ENCODE results near the gene MLIP. TPM values are rescaled to one million over a fixed set of nuclear protein-coding genes. Genes with fewer than 3 reads are reported as not detected.

The MLIP gene
- total RNA-seq, 4 donors from 2014 or later, result 8.8 to 32.1 (median 15.3) TPM; not detected in 1

GRCh38 chr6:54083287-54083686 lies 28.0 kb upstream of the MLIP start:
- no peak for TF ChIP-seq CTCF (IDR thresholded peaks at IDR 0.05)
- TF ChIP-seq POLR2A (IDR thresholded peaks at IDR 0.05), result no peak
- Histone ChIP-seq H3K27ac (peak overlapping the region in 1 of 4 donors; percentile 27), H3K36me3 (no peaks in the 10 kb centered on the region), H3K27me3 (no peaks in the 10 kb centered on the region), H3K4me1 (peaks cover 0 to 12% (median 0%) of the 10 kb centered on the region in 4 donors), H3K9me3 (no peaks in the 10 kb centered on the region), H3K4me3 (no peak overlapping the region)
- no peak for DNase-seq

GRCh38 chr6:54084231-54084630 lies 27.0 kb upstream of the MLIP start:
- H3K4me3 ChIP-seq, result no peak overlapping the region
- no peak for TF ChIP-seq CTCF (IDR thresholded peaks at IDR 0.05)
- TF ChIP-seq POLR2A (IDR thresholded peaks at IDR 0.05), result no peak
- peaks cover 0 to 12% (median 0%) of the 10 kb centered on the region in 4 donors for H3K4me1 ChIP-seq
- H3K27me3 ChIP-seq, result no peaks in the 10 kb centered on the region
- peak overlapping the region in 2 of 4 donors; percentile 58 to 66 for H3K27ac ChIP-seq
- H3K36me3 ChIP-seq, result no peaks in the 10 kb centered on the region
- DNase-seq, result no peak
- H3K9me3 ChIP-seq, result no peaks in the 10 kb centered on the region

- Histone ChIP-seq H3K27me3 (no peaks in the 10 kb centered on the region), H3K4me3 (no peak overlapping the region), H3K4me1 (peaks cover 0 to 12% (median 0%) of the 10 kb centered on the region in 4 donors), H3K36me3 (no peaks in the 10 kb centered on the region), H3K9me3 (no peaks in the 10 kb centered on the region), H3K27ac (peak overlapping the region in 3 of 4 donors; percentile 20 to 66 (median 58))
- TF ChIP-seq POLR2A (IDR thresholded peaks at IDR 0.05) (no peak), CTCF (IDR thresholded peaks at IDR 0.05) (no peak)
- no peak for DNase-seq
Measured at GRCh38 chr6:54085047-54085446, 26.2 kb upstream of the MLIP start.

- Histone ChIP-seq H3K9me3 (no peaks in the 10 kb centered on the region), H3K27ac (peak overlapping the region in 2 of 4 donors; percentile 58 to 66), H3K4me1 (peaks cover 0 to 12% (median 0%) of the 10 kb centered on the region in 4 donors), H3K4me3 (no peak overlapping the region), H3K36me3 (no peaks in the 10 kb centered on the region), H3K27me3 (no peaks in the 10 kb centered on the region)
- TF ChIP-seq CTCF (IDR thresholded peaks at IDR 0.05), result no peak
- TF ChIP-seq POLR2A (IDR thresholded peaks at IDR 0.05), result no peak
- no peak for DNase-seq
Measured at GRCh38 chr6:54085541-54085940, 25.7 kb upstream of the MLIP start.

GRCh38 chr6:54086439-54086838 lies 24.8 kb upstream of the MLIP start:
- Histone ChIP-seq H3K4me3 (no peak overlapping the region), H3K27me3 (no peaks in the 10 kb centered on the region), H3K9me3 (no peaks in the 10 kb centered on the region), H3K27ac (peak overlapping the region in 1 of 4 donors; percentile 66), H3K4me1 (peaks cover 0 to 12% (median 0%) of the 10 kb centered on the region in 4 donors), H3K36me3 (no peaks in the 10 kb centered on the region)
- TF ChIP-seq POLR2A (IDR thresholded peaks at IDR 0.05) (no peak), CTCF (IDR thresholded peaks at IDR 0.05) (no peak)
- DNase-seq, result no peak

- Histone ChIP-seq H3K4me3 (no peak overlapping the region), H3K36me3 (no peaks in the 10 kb centered on the region), H3K9me3 (no peaks in the 10 kb centered on the region), H3K27me3 (no peaks in the 10 kb centered on the region), H3K4me1 (peaks cover 0 to 12% (median 0%) of the 10 kb centered on the region in 4 donors), H3K27ac (peak overlapping the region in 1 of 4 donors; percentile 10)
- no peak for TF ChIP-seq POLR2A (IDR thresholded peaks at IDR 0.05)
- no peak for TF ChIP-seq CTCF (IDR thresholded peaks at IDR 0.05)
- DNase-seq, result no peak
Measured at GRCh38 chr6:54087721-54088120, 23.5 kb upstream of the MLIP start.

Measured in Peyer's patch (tissue), 4 donors.